Gastrocnemius medialis (tissue), 4 donors: ENCODE results near the gene DMBX1.

ENCODE experiments used
- POLR2A ChIP-seq, 2 donors: fragments of 450-650 bp; IDR thresholded peaks; one replicate each; pipeline ENCODE4 v1.6.1; 2017; ENCODE audit warnings: antibody characterized with exemption in 2 of 2, mild to moderate bottlenecking in 2 of 2, moderate library complexity in 2 of 2
- TF ChIP-seq, protein P1 (sequence below), 5 experiments: fragments of 450-650 bp in 3 of 5; fragments of 200-600 bp in 2 of 5; sonication (generic) in 2 of 5; IDR thresholded peaks in 4 of 5; conservative IDR thresholded peaks in 1 of 5; 1 replicate in 4 of 5; 2 replicates in 1 of 5; pipeline ENCODE4 v1.5.1; 2016 to 2019; ENCODE audit warnings: antibody characterized with exemption in 5 of 5, mild to moderate bottlenecking in 3 of 5, moderate library complexity in 3 of 5

DNA sequence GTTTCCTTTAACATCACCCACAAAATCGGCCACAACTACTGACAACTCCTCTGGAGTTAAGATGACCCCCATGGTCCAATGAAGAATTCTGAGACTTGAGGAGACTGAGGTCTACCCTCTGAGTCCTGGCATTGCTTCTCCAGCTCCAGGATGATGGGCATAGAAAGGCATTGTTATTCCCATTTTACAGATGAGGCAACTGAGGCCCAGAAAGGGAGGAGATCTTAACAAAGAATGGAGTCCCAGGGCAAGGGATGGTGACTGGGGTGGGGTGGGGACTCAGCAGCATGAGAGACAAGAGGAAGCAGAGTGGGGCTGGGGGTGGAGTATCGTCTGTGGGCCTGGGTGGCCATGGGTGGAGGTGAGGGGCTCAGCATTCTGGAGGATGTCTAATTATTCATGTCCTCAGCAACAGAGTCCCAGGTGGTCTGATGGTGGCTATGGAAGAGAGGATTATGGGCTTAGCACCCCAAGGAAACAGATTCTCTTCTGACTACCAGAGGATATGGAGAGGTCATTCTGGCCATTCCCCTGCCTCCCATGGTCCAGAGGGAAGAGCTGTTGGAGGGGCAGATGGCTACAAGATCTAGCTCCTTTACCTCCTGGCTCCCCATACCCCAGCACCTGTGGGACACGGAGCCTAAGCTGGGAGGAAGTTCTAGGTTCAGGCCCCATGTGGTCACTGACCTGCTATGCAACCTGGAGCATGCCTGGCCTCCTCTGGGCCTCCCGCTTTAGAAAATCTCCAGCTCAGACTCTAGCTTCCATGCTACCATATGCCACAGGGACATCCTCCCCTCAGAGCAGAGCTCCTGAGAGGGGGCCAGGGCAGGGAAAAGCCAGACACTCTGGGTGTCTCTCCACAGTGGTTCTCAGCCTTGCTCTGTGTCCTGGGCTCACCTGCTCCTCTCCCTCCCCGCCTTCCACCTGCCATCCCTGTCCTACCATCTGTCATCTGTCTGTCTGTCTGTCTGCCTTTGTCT lies 37.4 kb upstream of the DMBX1 start:
- TF ChIP-seq, protein P1, sequence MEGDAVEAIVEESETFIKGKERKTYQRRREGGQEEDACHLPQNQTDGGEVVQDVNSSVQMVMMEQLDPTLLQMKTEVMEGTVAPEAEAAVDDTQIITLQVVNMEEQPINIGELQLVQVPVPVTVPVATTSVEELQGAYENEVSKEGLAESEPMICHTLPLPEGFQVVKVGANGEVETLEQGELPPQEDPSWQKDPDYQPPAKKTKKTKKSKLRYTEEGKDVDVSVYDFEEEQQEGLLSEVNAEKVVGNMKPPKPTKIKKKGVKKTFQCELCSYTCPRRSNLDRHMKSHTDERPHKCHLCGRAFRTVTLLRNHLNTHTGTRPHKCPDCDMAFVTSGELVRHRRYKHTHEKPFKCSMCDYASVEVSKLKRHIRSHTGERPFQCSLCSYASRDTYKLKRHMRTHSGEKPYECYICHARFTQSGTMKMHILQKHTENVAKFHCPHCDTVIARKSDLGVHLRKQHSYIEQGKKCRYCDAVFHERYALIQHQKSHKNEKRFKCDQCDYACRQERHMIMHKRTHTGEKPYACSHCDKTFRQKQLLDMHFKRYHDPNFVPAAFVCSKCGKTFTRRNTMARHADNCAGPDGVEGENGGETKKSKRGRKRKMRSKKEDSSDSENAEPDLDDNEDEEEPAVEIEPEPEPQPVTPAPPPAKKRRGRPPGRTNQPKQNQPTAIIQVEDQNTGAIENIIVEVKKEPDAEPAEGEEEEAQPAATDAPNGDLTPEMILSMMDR (IDR thresholded peaks at IDR 0.05 in 4 of 5, conservative IDR thresholded peaks at IDR 0.05 in 1 of 5) = no peak
- no peak for TF ChIP-seq POLR2A (IDR thresholded peaks at IDR 0.05)
